HepG2 (cell line): ENCODE data around the gene ANKRD52. TPM values are rescaled to one million over a fixed set of nuclear protein-coding genes. Genes with fewer than 3 reads are reported as not detected.

Experiments
- ATAC-seq: fragments of 200-7000 bp; cut with Tn5 transposase; 3 replicates; pipeline ENCODE4 v1.9.1; 2020; ENCODE audit warnings: mild to moderate bottlenecking, moderate library complexity
- BruUV-seq: library from RNA; stranded (reverse); fragments of 400-500 nt; replicated peaks from 2 replicates; lab custom pipeline; 2021; lab: Mats Ljungman, UMichigan
- CTCF ChIA-PET: fragments of 300-600 bp; formaldehyde crosslinking; extraction: SDS; loops from one replicate; lab custom pipeline; 2021; ENCODE audit warnings: low total read pairs, inconsistent platforms, low intra/inter-chr PET ratio; lab: Yijun Ruan, JAX
- POLR2A ChIA-PET: fragments of 350-600 bp; sonication (Branson Sonifier 250); formaldehyde crosslinking; loops from one replicate; lab custom pipeline; 2020; ENCODE audit warnings: antibody characterized with exemption, inconsistent platforms; lab: Yijun Ruan, JAX
- DNase-seq: peaks from one replicate; pipeline ENCODE4 v3.0.0-alpha.2; 2015; ENCODE audit warnings: low spot score
- FAIRE-seq: peaks from 3 replicates; lab custom pipeline; 2011; peaks lifted over from hg19 to GRCh38; lab: Jason Lieb, UNC
- H2AFZ ChIP-seq: one replicate; pipeline ENCODE4 v1.6.1; 2011; ENCODE audit warnings: low read length, inconsistent platforms
- H3K27ac ChIP-seq: fragments of 300-600 bp; 3 replicates; pipeline ENCODE4 v1.8.0; 2011; ENCODE audit warnings: mixed run types, mild to moderate bottlenecking, mixed read lengths, low read length, inconsistent platforms; ENCODE audit not compliant: insufficient read depth; ENCODE audit errors: extremely low read length
- H3K27me3 ChIP-seq, 2 experiments: fragments of 200-600 bp in 1 of 2; 2 replicates in 1 of 2; 3 replicates in 1 of 2; pipeline versions ENCODE4 v1.6.0 to v1.8.0; 2011; ENCODE audit warnings: low read length in 2 of 2, mild to moderate bottlenecking in 2 of 2, moderate library complexity in 2 of 2, inconsistent platforms in 1 of 2; ENCODE audit not compliant: insufficient read depth in 2 of 2, control insufficient read depth in 1 of 2
- H3K36me3 ChIP-seq, 2 experiments: fragments of 200-600 bp in 1 of 2; replicated peaks in 1 of 2; 2 replicates in 1 of 2; 3 replicates in 1 of 2; pipeline versions ENCODE4 v1.5.1 to v1.8.0; 2011; ENCODE audit warnings: low read length in 2 of 2, inconsistent platforms in 1 of 2; ENCODE audit not compliant: insufficient read depth in 2 of 2, control insufficient read depth in 1 of 2
- H3K4me1 ChIP-seq: 2 replicates; pipeline ENCODE4 v1.5.1; 2012; ENCODE audit warnings: low read length, inconsistent platforms; ENCODE audit not compliant: insufficient read depth
- H3K4me2 ChIP-seq: 2 replicates; pipeline ENCODE4 v1.6.0; 2011; ENCODE audit warnings: low read depth, low read length, inconsistent platforms
- H3K4me3 ChIP-seq, 3 experiments: fragments of 200-600 bp in 1 of 3; sonication (generic), shearing (Covaris generic) in 1 of 3; replicated peaks in 1 of 3; 2 replicates each; pipeline ENCODE4 v1.5.1; 2011 to 2016; ENCODE audit warnings: low read length in 3 of 3, inconsistent platforms in 2 of 3, low read depth in 2 of 3, mild to moderate bottlenecking in 2 of 3, control low read depth in 1 of 3, mixed read lengths in 1 of 3; ENCODE audit not compliant: insufficient read depth in 1 of 3
- H3K79me2 ChIP-seq: one replicate; pipeline ENCODE4 v1.6.1; 2011; ENCODE audit warnings: low read length, inconsistent platforms; ENCODE audit not compliant: insufficient read depth
- H3K9ac ChIP-seq: 2 replicates; pipeline ENCODE4 v1.6.0; 2011; ENCODE audit warnings: mild to moderate bottlenecking, low read depth, low read length, inconsistent platforms; ENCODE audit not compliant: insufficient read depth
- H3K9me3 ChIP-seq: 2 replicates; pipeline ENCODE4 v1.5.1; 2012; ENCODE audit warnings: mild to moderate bottlenecking, low read length
- H4K20me1 ChIP-seq: 2 replicates; pipeline ENCODE4 v1.6.0; 2011; ENCODE audit warnings: inconsistent platforms, mild to moderate bottlenecking, low read length, moderate library complexity; ENCODE audit not compliant: insufficient read depth
- ELF1 ChIP-seq: sonication (generic); formaldehyde crosslinking; IDR thresholded peaks from 2 replicates; pipeline ENCODE4 v1.4.0; 2020; ENCODE audit warnings: missing genetic modification reagents
- GABPA ChIP-seq, 2 experiments: IDR thresholded peaks; 2 replicates each; pipeline ENCODE4 v1.6.1; 2011 to 2016; ENCODE audit warnings: low read depth in 2 of 2, low read length in 1 of 2, missing biosample characterization in 1 of 2, missing genetic modification characterization in 1 of 2
- HNF4A ChIP-seq: sonication (generic); formaldehyde crosslinking; IDR thresholded peaks from 2 replicates; pipeline ENCODE4 v1.4.0; 2020; ENCODE audit warnings: missing genetic modification reagents
- HOXA3 ChIP-seq: sonication (generic); formaldehyde crosslinking; IDR thresholded peaks from 2 replicates; pipeline ENCODE4 v1.5.0; 2020; ENCODE audit warnings: missing genetic modification reagents
- LRRFIP1 ChIP-seq: sonication (generic); formaldehyde crosslinking; conservative IDR thresholded peaks from 2 replicates; pipeline ENCODE4 v1.4.0; 2020; ENCODE audit warnings: missing genetic modification reagents
- NR2C2 ChIP-seq: sonication (generic); formaldehyde crosslinking; IDR thresholded peaks from 2 replicates; pipeline ENCODE4 v1.4.0; 2020; ENCODE audit warnings: missing genetic modification reagents, mild to moderate bottlenecking, moderate library complexity, borderline replicate concordance
- NR2F6 ChIP-seq, 2 experiments: IDR thresholded peaks; 2 replicates each; pipeline ENCODE4 v1.6.1; 2016; ENCODE audit warnings: antibody characterized with exemption in 1 of 2, mild to moderate bottlenecking in 1 of 2
- PRPF4 ChIP-seq: fragments of 200-400 bp; formaldehyde crosslinking; IDR thresholded peaks from 2 replicates; pipeline ENCODE4 v1.6.1; 2016; ENCODE audit warnings: low read length, low read depth; ENCODE audit not compliant: poor library complexity, severe bottlenecking
- SNAPC2 ChIP-seq: sonication (generic); formaldehyde crosslinking; IDR thresholded peaks from 2 replicates; pipeline ENCODE4 v1.8.1; 2022; ENCODE audit warnings: mild to moderate bottlenecking, missing genetic modification reagents
- YEATS2 ChIP-seq: sonication (generic); formaldehyde crosslinking; IDR thresholded peaks from 2 replicates; pipeline ENCODE4 v1.4.0; 2020; ENCODE audit warnings: missing genetic modification reagents, borderline replicate concordance
- ZFX ChIP-seq: sonication (generic); formaldehyde crosslinking; IDR thresholded peaks from 2 replicates; pipeline ENCODE4 v1.4.0; 2020; ENCODE audit warnings: mild to moderate bottlenecking, low read depth, missing genetic modification reagents, moderate library complexity
- ZNF605 ChIP-seq: sonication (generic); formaldehyde crosslinking; IDR thresholded peaks from 2 replicates; pipeline ENCODE4 v1.8.0; 2022; ENCODE audit warnings: mild to moderate bottlenecking, missing genetic modification reagents
- ZNF652 ChIP-seq: IDR thresholded peaks from 2 replicates; pipeline ENCODE4 v1.6.1; 2016; ENCODE audit warnings: low read depth, borderline replicate concordance
- WGBS: methylation state at CpG from one replicate; pipeline ENCODE4 v1.1.6; 2017; ENCODE audit warnings: low lambda C conversion rate; 5-methylcytosine and 5-hydroxymethylcytosine counted together
- in situ Hi-C: cut with HindIII; loops from 2 replicates; pipeline ENCODE4 v1.10.0; 2017; ENCODE audit warnings: low pct_unique_long_range_greater_than_20kb; ENCODE audit not compliant: extremely low pct_ligation_motif_present
- intact Hi-C: fragments of 100-400 bp; cut with micrococcal nuclease; formaldehyde crosslinking; loops from one replicate; pipeline ENCODE4 v1.10.0; 2022; ENCODE audit not compliant: unreplicated experiment
- polyA plus RNA-seq, 8 experiments: library from polyadenylated mRNA; depleted of rRNA in 3 of 8; stranded (reverse) in 7 of 8; unstranded in 1 of 8; fragments of >200 nt; fragmentation: Illumina TruSeq in 4 of 8; extraction: Trizol in 4 of 8; gene quantifications; 2 replicates each; pipeline versions ENCODE4 v1.2.1 to v1.2.3, GENCODE V29; 2011 to 2016; ENCODE audit warnings: low read depth in 4 of 8, missing spikeins in 1 of 8, mixed read lengths in 1 of 8; ENCODE audit not compliant: insufficient read depth in 1 of 8
- total RNA-seq, 5 experiments: library from RNA; depleted of rRNA; stranded (reverse); fragments of >200 nt; fragmentation: Illumina TruSeq; extraction: Trizol; gene quantifications; 2 replicates each; pipeline ENCODE4 v1.2.3, GENCODE V29; 2016; ENCODE audit warnings: low read depth in 1 of 5

ANKRD52 gene
- total and polyA plus RNA-seq, 2 of the 13 experiments (the other 11 are each of a cell fraction or from before 2014, with no cell fraction given): 7.8 to 9.2 TPM

GRCh38 chr12:56188778-56189098, 69.4 kb downstream of the ANKRD52 start (continued):
- TF ChIP-seq HOXA3 (CRISPR knock-in tag): 0 out of 2 replicates have a peak, but pooled peaks have one; percentile 3

- Histone ChIP-seq H3K4me3 (peak overlapping the region; percentile 76 to 94 (median 89)), H3K27me3 (no peaks in the 10 kb centered on the region; a peak in 1 of 5 replicates), H3K9ac (peak overlapping the region; percentile 59), H3K27ac (peak overlapping the region; percentile 69), H3K36me3 (peaks cover 6 to 25% of the 10 kb centered on the region in 2 experiments), H3K79me2 (peaks cover 19% of the 10 kb centered on the region), H3K4me2 (peak overlapping the region; percentile 82), H3K9me3 (no peaks in the 10 kb centered on the region), H4K20me1 (no peaks in the 10 kb centered on the region), H2AFZ (no peak overlapping the region), H3K4me1 (peaks cover 31% of the 10 kb centered on the region)
- POLR2A ChIA-PET: interaction anchor here (0.8 to 3.6 kb wide), 13 partner anchors 9 to 172 kb away, joined by 3 to 48 read pairs (median 5); partner anchors contain the start of genes COQ10A, ESYT1, MYL6 and RNF41
- FAIRE-seq (peak; percentile 28), ATAC-seq (peak; percentile 15), DNase-seq (no peak)
- 12% methylated on average over 5 of the region's 10 CpGs for WGBS
- TSS peak; percentile 47 for BruUV-seq
- in situ Hi-C loops (loop anchor here (5.0 kb wide), 1 partner anchor 61 kb away; the partner anchor contains the start of gene ESYT1), intact Hi-C loops (loop anchor here (2.0 kb wide), 1 partner anchor 61 kb away; no protein-coding TSS in a partner anchor)
- CTCF ChIA-PET: interaction anchor here (1.0 to 2.7 kb wide), 4 partner anchors 61 to 449 kb away, joined by 3 to 49 read pairs (median 14); partner anchors contain the start of genes ERBB3, ESYT1 and ZC3H10
- TF ChIP-seq PRPF4 (no peak), SNAPC2 (CRISPR knock-in tag) (0 out of 2 replicates have a peak, but pooled peaks have one; percentile 17), YEATS2 (CRISPR knock-in tag) (0 out of 2 replicates have a peak, but pooled peaks have one; percentile 16), ZNF605 (CRISPR knock-in tag) (0 out of 2 replicates have a peak, but pooled peaks have one; percentile 28), ZNF652 (CRISPR knock-in tag) (no peak), HNF4A (CRISPR knock-in tag) (0 out of 2 replicates have a peak, but pooled peaks have one; percentile 15), LRRFIP1 (CRISPR knock-in tag) (no peak), GABPA (IDR thresholded peaks at IDR 0.05; ENCODE audit: low read depth, low read length) (no peak), GABPA (CRISPR knock-in tag; IDR thresholded peaks at IDR 0.05; ENCODE audit: low read depth) (0 out of 2 replicates have a peak, but pooled peaks have one; percentile 13), NR2C2 (CRISPR knock-in tag) (0 out of 2 replicates have a peak, but pooled peaks have one; percentile 18), ZFX (0 out of 2 replicates have a peak, but pooled peaks have one; percentile 0), ELF1 (CRISPR knock-in tag) (no peak), NR2F6 (IDR thresholded peaks at IDR 0.05) (peak; percentile 39), NR2F6 (CRISPR knock-in tag; IDR thresholded peaks at IDR 0.05) (no peak)
These were observed 69.9 kb downstream of the ANKRD52 start for GRCh38 chr12:56188131-56188777.
